Neutrophil (primary cell): Measurements from ENCODE around the gene FBXO44.

Source experiments
- H3K27ac ChIP-seq: fragments of 200-600 bp; sonication (generic); 2 replicates; pipeline ENCODE4 v1.5.1; 2016; ENCODE audit warnings: mild to moderate bottlenecking, moderate library complexity
- H3K27me3 ChIP-seq: fragments of 200-600 bp; sonication (generic); 2 replicates; pipeline ENCODE4 v1.6.0; 2016; ENCODE audit warnings: mild to moderate bottlenecking
- H3K36me3 ChIP-seq: fragments of 200-600 bp; sonication (generic); 2 replicates; pipeline ENCODE4 v1.5.1; 2017
- H3K4me1 ChIP-seq, 2 experiments: fragments of 200-600 bp in 1 of 2; sonication (generic) in 1 of 2; 1 replicate in 1 of 2; 2 replicates in 1 of 2; pipeline versions ENCODE4 v1.5.1 to v1.6.1; 2013 to 2016; ENCODE audit warnings: low read depth in 1 of 2, low read length in 1 of 2, mild to moderate bottlenecking in 1 of 2, moderate library complexity in 1 of 2; ENCODE audit not compliant: control insufficient read depth in 1 of 2, insufficient read depth in 1 of 2
- H3K4me3 ChIP-seq, 2 experiments: fragments of 200-600 bp in 1 of 2; sonication (generic) in 1 of 2; 1 replicate in 1 of 2; 2 replicates in 1 of 2; pipeline ENCODE4 v1.5.1; 2013 to 2016; ENCODE audit warnings: low read depth in 1 of 2, low read length in 1 of 2, mild to moderate bottlenecking in 1 of 2, moderate library complexity in 1 of 2
- H3K9me3 ChIP-seq: fragments of 200-600 bp; sonication (generic); 2 replicates; pipeline ENCODE4 v1.5.1; 2016
- CTCF ChIP-seq: fragments of 200-600 bp; sonication (generic); IDR thresholded peaks from 2 replicates; pipeline ENCODE4 v1.5.1; 2016; ENCODE audit warnings: antibody characterized with exemption

FBXO44 gene

GRCh38 chr1:11703357-11704193 is 48.9 kb downstream of the FBXO44 start:
- no peak overlapping the region for H3K4me3 ChIP-seq

GRCh38 chr1:11704194-11704529 is 49.5 kb downstream of the FBXO44 start:
- Histone ChIP-seq H3K4me1 (no peaks in the 10 kb centered on the region), H3K36me3 (no peaks in the 10 kb centered on the region), H3K9me3 (no peaks in the 10 kb centered on the region), H3K27ac (no peak overlapping the region), H3K27me3 (peaks cover 97% of the 10 kb centered on the region), H3K4me3 (no peak overlapping the region)
- no peak for TF ChIP-seq CTCF

More at GRCh38 chr1:11703357-11704193, 48.9 kb downstream of the FBXO44 start:
- Histone ChIP-seq H3K4me1 (no peaks in the 10 kb centered on the region), H3K9me3 (no peaks in the 10 kb centered on the region), H3K27me3 (peaks cover 97% of the 10 kb centered on the region), H3K27ac (no peak overlapping the region), H3K36me3 (no peaks in the 10 kb centered on the region)
- no peak for TF ChIP-seq CTCF

GRCh38 chr1:11704691-11705475 is 50.2 kb downstream of the FBXO44 start:
- Histone ChIP-seq H3K9me3 (no peaks in the 10 kb centered on the region), H3K27ac (no peak overlapping the region), H3K4me3 (no peak overlapping the region), H3K4me1 (no peaks in the 10 kb centered on the region), H3K36me3 (no peaks in the 10 kb centered on the region), H3K27me3 (peaks cover 95% of the 10 kb centered on the region)
- TF ChIP-seq CTCF, result no peak

GRCh38 chr1:11705596-11705995 is 50.9 kb downstream of the FBXO44 start:
- Histone ChIP-seq H3K27me3 (peaks cover 87% of the 10 kb centered on the region), H3K4me1 (no peaks in the 10 kb centered on the region), H3K27ac (no peak overlapping the region), H3K9me3 (no peaks in the 10 kb centered on the region), H3K4me3 (no peak overlapping the region), H3K36me3 (no peaks in the 10 kb centered on the region)
- TF ChIP-seq CTCF, result no peak

- Histone ChIP-seq H3K36me3 (no peaks in the 10 kb centered on the region), H3K27me3 (peaks cover 80% of the 10 kb centered on the region), H3K9me3 (no peaks in the 10 kb centered on the region), H3K4me1 (no peaks in the 10 kb centered on the region), H3K27ac (no peak overlapping the region), H3K4me3 (no peak overlapping the region)
- TF ChIP-seq CTCF, result no peak
Observed at GRCh38 chr1:11706292-11706691, 51.6 kb downstream of the FBXO44 start.
